ENCODE measurements around the gene TMEM108.

Gene TMEM108

DNA sequence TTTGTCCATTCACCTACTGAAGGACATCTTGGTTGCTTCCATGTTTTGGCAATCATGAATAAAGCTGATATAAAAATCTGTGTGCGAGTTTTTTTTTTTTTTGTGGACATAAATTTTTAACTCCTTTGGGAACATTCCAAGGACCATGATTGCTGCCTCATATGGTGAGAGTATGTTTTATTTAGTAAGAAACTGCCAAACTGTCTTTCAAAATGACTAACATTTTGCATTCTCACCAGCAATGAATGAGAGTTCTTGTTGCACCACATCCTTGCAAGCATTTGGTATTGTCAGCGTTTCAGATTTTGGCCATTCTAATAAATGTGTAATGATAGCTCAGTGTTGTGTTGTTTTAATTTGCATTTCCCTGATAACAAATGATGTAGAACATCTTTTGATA is 12.7 kb downstream of the TMEM108 start:
- no peak overlapping the region for H3K4me3 ChIP-seq (ENCODE audit: low read depth in 1 of 5, low read length in 5 of 5)
- no peak overlapping the region for H3K9ac ChIP-seq (ENCODE audit: low read length in 5 of 5)
- no peaks in the 10 kb centered on the region for H3K9me3 ChIP-seq (ENCODE audit: control insufficient read depth in 5 of 5, low read length in 5 of 5)
- peaks cover 0 to 14% (median 0%) of the 10 kb centered on the region in 5 donors for H3K4me1 ChIP-seq (ENCODE audit: control insufficient read depth in 5 of 5, insufficient read depth in 5 of 5, low read length in 5 of 5)
- no peaks in the 10 kb centered on the region for H3K27me3 ChIP-seq (ENCODE audit: control insufficient read depth in 5 of 5, insufficient read depth in 4 of 5, low read length in 5 of 5)
- no peaks in the 10 kb centered on the region for H3K36me3 ChIP-seq (ENCODE audit: control insufficient read depth in 5 of 5, insufficient read depth in 5 of 5, low read length in 5 of 5)
- H3K27ac ChIP-seq (ENCODE audit: low read depth, low read length) = no peak overlapping the region

DNA sequence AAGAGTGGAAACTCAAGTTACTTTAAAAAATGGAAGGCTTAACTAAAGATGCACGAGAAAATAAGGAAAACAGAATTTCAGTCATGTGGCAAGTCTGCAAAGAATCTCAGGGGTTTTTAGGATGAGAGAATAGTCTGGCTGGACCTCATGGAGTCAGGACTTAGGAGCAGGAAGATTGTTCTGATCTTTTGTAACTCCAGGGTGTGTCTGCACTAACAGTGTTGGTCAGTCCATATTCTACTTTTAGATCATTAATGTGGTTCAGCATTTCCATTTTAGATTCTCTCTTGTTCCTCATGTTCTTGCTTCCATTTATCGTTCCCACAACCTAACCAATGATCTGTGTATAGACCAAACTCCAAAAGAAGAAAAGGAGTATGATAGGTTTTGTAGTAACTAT is 15.3 kb downstream of the TMEM108 start:
- Histone ChIP-seq H3K36me3 (ENCODE audit: control insufficient read depth in 5 of 5, insufficient read depth in 5 of 5, low read length in 5 of 5) (no peaks in the 10 kb centered on the region), H3K9me3 (ENCODE audit: control insufficient read depth in 5 of 5, low read length in 5 of 5) (no peaks in the 10 kb centered on the region), H3K4me3 (ENCODE audit: low read depth in 1 of 5, low read length in 5 of 5) (no peak overlapping the region), H3K9ac (ENCODE audit: low read length in 5 of 5) (no peak overlapping the region), H3K4me1 (ENCODE audit: control insufficient read depth in 5 of 5, insufficient read depth in 5 of 5, low read length in 5 of 5) (peaks cover 0 to 11% (median 0%) of the 10 kb centered on the region in 5 donors), H3K27me3 (ENCODE audit: control insufficient read depth in 5 of 5, insufficient read depth in 4 of 5, low read length in 5 of 5) (no peaks in the 10 kb centered on the region), H3K27ac (ENCODE audit: low read depth, low read length) (no peak overlapping the region)

DNA sequence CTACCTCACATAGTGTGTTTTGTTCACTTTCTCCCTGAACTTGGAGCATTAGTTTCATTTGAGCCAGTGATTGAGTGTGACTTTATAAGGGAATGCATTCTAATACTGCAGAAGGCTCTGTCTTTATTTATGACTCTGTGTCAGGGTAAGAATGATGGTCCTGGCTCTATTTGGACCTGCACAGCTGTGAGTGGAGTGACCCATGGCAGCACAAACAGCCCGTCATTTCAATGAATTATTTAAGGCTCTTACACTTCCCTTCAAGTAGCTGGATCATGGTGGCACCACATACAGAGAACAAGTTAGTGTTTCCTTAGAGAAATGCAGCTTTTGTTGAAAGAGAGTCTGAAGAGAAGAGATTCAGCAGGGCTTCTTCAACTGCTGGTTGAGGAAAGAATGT is 16.4 kb downstream of the TMEM108 start:
- Histone ChIP-seq H3K4me1 (ENCODE audit: control insufficient read depth in 5 of 5, insufficient read depth in 5 of 5, low read length in 5 of 5) (peaks cover 0 to 8% (median 0%) of the 10 kb centered on the region in 5 donors), H3K36me3 (ENCODE audit: control insufficient read depth in 5 of 5, insufficient read depth in 5 of 5, low read length in 5 of 5) (no peaks in the 10 kb centered on the region), H3K27me3 (ENCODE audit: control insufficient read depth in 5 of 5, insufficient read depth in 4 of 5, low read length in 5 of 5) (no peaks in the 10 kb centered on the region), H3K9me3 (ENCODE audit: control insufficient read depth in 5 of 5, low read length in 5 of 5) (no peaks in the 10 kb centered on the region), H3K27ac (ENCODE audit: low read depth, low read length) (no peak overlapping the region), H3K9ac (ENCODE audit: low read length in 5 of 5) (no peak overlapping the region), H3K4me3 (ENCODE audit: low read depth in 1 of 5, low read length in 5 of 5) (no peak overlapping the region)

DNA sequence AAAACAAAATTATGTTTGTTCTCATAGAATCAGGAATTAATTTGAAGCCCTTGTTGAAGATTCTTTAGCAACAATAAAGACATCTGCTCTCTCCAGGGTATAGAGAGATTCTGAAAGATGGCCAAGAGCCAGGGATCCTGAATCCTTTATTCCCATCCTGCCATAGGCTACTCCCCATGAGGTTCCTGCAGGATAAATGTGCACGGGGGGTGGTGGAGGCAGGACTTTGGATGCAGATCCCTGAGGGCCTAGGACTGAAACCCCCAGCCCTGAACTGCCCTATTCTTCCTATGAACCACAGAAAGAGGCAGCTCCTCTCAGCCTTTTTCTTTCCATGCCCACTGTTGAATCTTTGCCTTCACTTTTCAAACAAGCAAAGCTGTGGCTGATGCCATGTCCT is 17.1 kb downstream of the TMEM108 start:
- peaks cover 0 to 1% (median 0%) of the 10 kb centered on the region in 5 donors for H3K4me1 ChIP-seq (ENCODE audit: control insufficient read depth in 5 of 5, insufficient read depth in 5 of 5, low read length in 5 of 5)
- no peak overlapping the region for H3K9ac ChIP-seq (ENCODE audit: low read length in 5 of 5)
- H3K27me3 ChIP-seq (ENCODE audit: control insufficient read depth in 5 of 5, insufficient read depth in 4 of 5, low read length in 5 of 5) = no peaks in the 10 kb centered on the region
- H3K4me3 ChIP-seq (ENCODE audit: low read depth in 1 of 5, low read length in 5 of 5) = no peak overlapping the region
- H3K36me3 ChIP-seq (ENCODE audit: control insufficient read depth in 5 of 5, insufficient read depth in 5 of 5, low read length in 5 of 5) = no peaks in the 10 kb centered on the region
- no peaks in the 10 kb centered on the region for H3K9me3 ChIP-seq (ENCODE audit: control insufficient read depth in 5 of 5, low read length in 5 of 5)
- no peak overlapping the region for H3K27ac ChIP-seq (ENCODE audit: low read depth, low read length)

DNA sequence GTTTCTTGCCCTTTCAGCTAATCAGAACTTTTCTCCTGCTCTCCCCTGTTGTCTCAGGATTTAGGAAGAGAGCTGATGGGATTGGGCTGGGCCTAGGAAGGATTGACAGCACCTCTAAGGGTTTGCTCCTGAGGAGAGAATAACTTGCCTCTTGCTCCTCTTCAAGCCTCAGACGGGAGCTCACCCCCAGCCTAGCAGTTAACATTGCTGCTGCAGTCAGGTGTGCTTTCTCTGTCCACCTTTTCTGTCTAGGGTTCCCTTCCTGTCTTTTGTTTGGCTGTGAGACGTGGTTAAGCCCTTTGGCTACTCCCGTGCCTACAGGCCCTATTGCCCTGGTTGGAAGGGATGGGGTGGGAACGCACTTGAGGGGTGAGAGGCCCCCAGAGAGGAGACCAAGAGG is 20.1 kb downstream of the TMEM108 start:
- H3K9ac ChIP-seq (ENCODE audit: low read length in 5 of 5) = no peak overlapping the region
- no peaks in the 10 kb centered on the region for H3K9me3 ChIP-seq (ENCODE audit: control insufficient read depth in 5 of 5, low read length in 5 of 5)
- no peaks in the 10 kb centered on the region for H3K27me3 ChIP-seq (ENCODE audit: control insufficient read depth in 5 of 5, insufficient read depth in 4 of 5, low read length in 5 of 5)
- H3K27ac ChIP-seq (ENCODE audit: low read depth, low read length) = no peak overlapping the region
- no peaks in the 10 kb centered on the region for H3K36me3 ChIP-seq (ENCODE audit: control insufficient read depth in 5 of 5, insufficient read depth in 5 of 5, low read length in 5 of 5)
- H3K4me3 ChIP-seq (ENCODE audit: low read depth in 1 of 5, low read length in 5 of 5) = no peak overlapping the region
- H3K4me1 ChIP-seq (ENCODE audit: control insufficient read depth in 5 of 5, insufficient read depth in 5 of 5, low read length in 5 of 5) = no peaks in the 10 kb centered on the region

DNA sequence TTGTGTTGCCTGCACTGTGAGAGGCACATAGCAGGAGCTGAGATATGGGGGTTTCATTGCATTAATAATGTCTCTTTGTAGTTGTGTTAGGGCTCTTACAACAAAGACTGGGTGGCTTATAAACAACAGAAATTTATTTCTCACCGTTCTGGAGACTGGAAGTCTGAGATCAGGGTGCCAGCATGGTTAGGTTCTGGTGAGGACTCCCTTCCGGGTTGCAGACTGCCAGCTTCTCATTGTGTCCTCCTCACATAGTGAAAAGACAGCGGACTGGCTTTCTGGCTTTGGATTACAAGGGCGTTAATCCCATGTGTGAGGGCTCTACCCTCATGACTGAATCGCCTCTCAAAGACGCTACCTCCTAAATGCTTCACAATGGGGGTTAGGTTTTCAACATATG is 20.6 kb downstream of the TMEM108 start:
- Histone ChIP-seq H3K9ac (ENCODE audit: low read length in 5 of 5) (no peak overlapping the region), H3K27ac (ENCODE audit: low read depth, low read length) (no peak overlapping the region), H3K36me3 (ENCODE audit: control insufficient read depth in 5 of 5, insufficient read depth in 5 of 5, low read length in 5 of 5) (no peaks in the 10 kb centered on the region), H3K9me3 (ENCODE audit: control insufficient read depth in 5 of 5, low read length in 5 of 5) (no peaks in the 10 kb centered on the region), H3K27me3 (ENCODE audit: control insufficient read depth in 5 of 5, insufficient read depth in 4 of 5, low read length in 5 of 5) (no peaks in the 10 kb centered on the region), H3K4me1 (ENCODE audit: control insufficient read depth in 5 of 5, insufficient read depth in 5 of 5, low read length in 5 of 5) (no peaks in the 10 kb centered on the region), H3K4me3 (ENCODE audit: low read depth in 1 of 5, low read length in 5 of 5) (no peak overlapping the region)

DNA sequence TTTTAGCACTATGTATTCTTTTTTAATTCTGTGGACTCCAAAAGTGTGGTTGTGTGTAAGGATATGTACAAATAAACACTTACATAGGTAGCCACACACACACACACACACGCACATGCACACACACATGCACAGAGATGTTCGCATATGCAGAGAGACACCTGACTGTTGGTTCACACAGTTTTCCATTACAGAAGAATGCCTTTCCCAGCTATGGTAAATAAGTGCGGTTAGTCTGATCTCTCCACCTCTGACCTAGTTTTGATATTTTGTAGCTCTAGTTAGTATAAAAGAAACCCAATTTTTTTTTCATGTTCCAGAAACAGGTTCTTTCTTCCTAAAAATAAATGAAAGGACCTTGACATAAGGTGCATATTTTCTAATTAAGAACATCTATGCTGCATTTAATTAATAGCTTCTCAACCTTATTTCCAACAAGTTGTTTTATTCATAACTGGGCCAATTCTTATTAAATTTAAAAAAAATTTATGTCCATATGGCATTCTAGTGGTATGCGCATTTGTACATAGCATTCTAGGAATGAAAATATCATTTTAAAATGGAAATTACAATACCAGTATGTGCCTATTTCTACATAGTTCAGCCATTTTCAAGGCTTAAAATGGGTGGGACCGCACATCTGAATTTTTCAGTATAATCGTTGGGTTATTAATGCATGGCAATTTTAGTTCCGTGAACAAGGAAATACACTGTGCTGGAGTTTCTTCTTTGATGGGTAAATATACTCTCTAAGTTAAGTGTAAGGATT is 27.2 kb downstream of the TMEM108 start:
- H3K27ac ChIP-seq (ENCODE audit: low read depth, low read length) = no peak overlapping the region
- H3K4me1 ChIP-seq (ENCODE audit: control insufficient read depth in 5 of 5, insufficient read depth in 5 of 5, low read length in 5 of 5) = no peaks in the 10 kb centered on the region
- H3K9ac ChIP-seq (ENCODE audit: low read length in 5 of 5) = no peak overlapping the region
- no peak overlapping the region for H3K4me3 ChIP-seq (ENCODE audit: low read depth in 1 of 5, low read length in 5 of 5)
- H3K9me3 ChIP-seq (ENCODE audit: control insufficient read depth in 5 of 5, low read length in 5 of 5) = no peaks in the 10 kb centered on the region
- H3K36me3 ChIP-seq (ENCODE audit: control insufficient read depth in 5 of 5, insufficient read depth in 5 of 5, low read length in 5 of 5) = no peaks in the 10 kb centered on the region
- H3K27me3 ChIP-seq (ENCODE audit: control insufficient read depth in 5 of 5, insufficient read depth in 4 of 5, low read length in 5 of 5) = no peaks in the 10 kb centered on the region

DNA sequence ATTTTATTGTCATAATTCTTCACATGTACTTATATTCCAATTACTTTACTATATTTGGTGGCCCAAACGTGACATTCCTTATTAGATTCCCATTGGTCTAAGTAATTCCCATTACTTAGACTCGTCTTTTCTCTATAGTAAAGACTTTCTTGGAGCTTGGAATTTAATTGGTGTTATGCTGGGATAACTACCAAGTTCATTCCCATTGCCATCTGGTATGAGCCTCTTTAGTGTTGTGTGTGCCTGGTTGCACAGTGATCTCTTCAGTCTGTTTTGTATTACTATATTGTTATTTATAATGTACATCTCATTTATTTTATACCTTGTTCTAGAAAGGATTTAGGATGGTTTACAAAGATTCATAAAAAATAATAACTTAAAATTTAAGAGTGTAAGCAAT is 27.8 kb downstream of the TMEM108 start:
- Histone ChIP-seq H3K27ac (ENCODE audit: low read depth, low read length) (no peak overlapping the region), H3K4me1 (ENCODE audit: control insufficient read depth in 5 of 5, insufficient read depth in 5 of 5, low read length in 5 of 5) (no peaks in the 10 kb centered on the region), H3K4me3 (ENCODE audit: low read depth in 1 of 5, low read length in 5 of 5) (no peak overlapping the region), H3K27me3 (ENCODE audit: control insufficient read depth in 5 of 5, insufficient read depth in 4 of 5, low read length in 5 of 5) (no peaks in the 10 kb centered on the region), H3K36me3 (ENCODE audit: control insufficient read depth in 5 of 5, insufficient read depth in 5 of 5, low read length in 5 of 5) (no peaks in the 10 kb centered on the region), H3K9ac (ENCODE audit: low read length in 5 of 5) (no peak overlapping the region), H3K9me3 (ENCODE audit: control insufficient read depth in 5 of 5, low read length in 5 of 5) (no peaks in the 10 kb centered on the region)

DNA sequence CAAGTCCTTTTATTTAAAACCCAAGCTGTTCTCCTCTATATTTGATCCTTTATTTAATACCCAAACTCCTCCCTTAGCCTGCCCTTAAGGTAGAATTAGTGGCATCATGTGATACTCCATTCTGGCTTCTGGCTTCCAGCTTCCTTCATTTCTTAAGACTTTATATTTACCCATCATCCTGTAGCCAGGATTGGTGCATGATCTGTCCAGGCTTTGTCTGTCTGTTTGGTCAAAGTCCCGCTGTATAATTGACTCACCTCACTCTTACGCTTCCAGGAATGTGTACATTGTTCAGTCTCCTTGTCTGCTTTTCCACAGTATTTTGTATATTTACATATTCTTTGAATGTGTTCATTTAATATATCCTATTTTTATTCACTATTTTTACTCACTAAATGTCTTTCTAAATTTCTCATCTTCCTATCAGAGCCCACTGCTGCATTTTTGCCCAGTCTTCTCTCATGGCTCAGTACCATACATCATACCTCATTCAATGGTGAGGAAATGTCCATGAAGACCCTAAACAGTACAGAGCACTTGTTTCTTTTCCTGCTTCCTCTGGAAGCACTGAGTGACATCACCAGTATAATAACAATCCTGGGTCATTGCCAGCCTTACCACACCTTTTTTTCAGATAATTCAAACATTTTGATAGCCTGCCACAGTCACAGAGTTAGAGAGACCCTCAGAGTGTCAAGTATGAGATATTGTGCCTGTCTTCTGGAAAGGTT is 31.5 kb downstream of the TMEM108 start:
- H3K36me3 ChIP-seq (ENCODE audit: control insufficient read depth in 5 of 5, insufficient read depth in 5 of 5, low read length in 5 of 5) = no peaks in the 10 kb centered on the region
- H3K4me1 ChIP-seq (ENCODE audit: control insufficient read depth in 5 of 5, insufficient read depth in 5 of 5, low read length in 5 of 5) = no peaks in the 10 kb centered on the region
- no peaks in the 10 kb centered on the region for H3K9me3 ChIP-seq (ENCODE audit: control insufficient read depth in 5 of 5, low read length in 5 of 5)

DNA sequence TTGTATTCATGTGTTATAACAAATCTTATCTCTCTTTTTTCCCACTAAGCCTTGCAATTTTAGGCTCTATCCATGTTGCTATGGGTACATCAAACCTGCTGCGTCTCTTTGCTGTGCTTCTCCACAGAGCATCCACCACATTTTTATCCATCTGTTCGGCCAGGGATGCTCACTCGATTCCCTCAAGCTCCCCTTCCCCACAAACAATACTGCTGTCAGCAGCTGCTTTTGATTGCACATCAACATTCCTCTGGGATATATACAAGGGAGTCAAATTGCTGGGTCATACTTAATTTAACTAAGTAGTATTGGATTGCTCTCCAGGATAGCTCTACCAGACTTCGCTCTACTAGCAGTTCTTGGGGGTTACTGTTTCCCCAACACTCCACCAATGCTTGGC is 36.8 kb downstream of the TMEM108 start:
- Histone ChIP-seq H3K9ac (ENCODE audit: low read length in 5 of 5) (no peak overlapping the region), H3K27me3 (ENCODE audit: control insufficient read depth in 5 of 5, insufficient read depth in 4 of 5, low read length in 5 of 5) (no peaks in the 10 kb centered on the region), H3K36me3 (ENCODE audit: control insufficient read depth in 5 of 5, insufficient read depth in 5 of 5, low read length in 5 of 5) (no peaks in the 10 kb centered on the region), H3K9me3 (ENCODE audit: control insufficient read depth in 5 of 5, low read length in 5 of 5) (no peaks in the 10 kb centered on the region), H3K4me3 (ENCODE audit: low read depth in 1 of 5, low read length in 5 of 5) (no peak overlapping the region), H3K27ac (ENCODE audit: low read depth, low read length) (no peak overlapping the region), H3K4me1 (ENCODE audit: control insufficient read depth in 5 of 5, insufficient read depth in 5 of 5, low read length in 5 of 5) (no peaks in the 10 kb centered on the region)

More for the DNA sequence above, 31.5 kb downstream of the TMEM108 start:
- no peak overlapping the region for H3K27ac ChIP-seq (ENCODE audit: low read depth, low read length)
- no peak overlapping the region for H3K4me3 ChIP-seq (ENCODE audit: low read depth in 1 of 5, low read length in 5 of 5)
- H3K9ac ChIP-seq (ENCODE audit: low read length in 5 of 5) = no peak overlapping the region
- H3K27me3 ChIP-seq (ENCODE audit: control insufficient read depth in 5 of 5, insufficient read depth in 4 of 5, low read length in 5 of 5) = no peaks in the 10 kb centered on the region
